ENCODE measurements around the gene LINS1.

Gene LINS1

DNA sequence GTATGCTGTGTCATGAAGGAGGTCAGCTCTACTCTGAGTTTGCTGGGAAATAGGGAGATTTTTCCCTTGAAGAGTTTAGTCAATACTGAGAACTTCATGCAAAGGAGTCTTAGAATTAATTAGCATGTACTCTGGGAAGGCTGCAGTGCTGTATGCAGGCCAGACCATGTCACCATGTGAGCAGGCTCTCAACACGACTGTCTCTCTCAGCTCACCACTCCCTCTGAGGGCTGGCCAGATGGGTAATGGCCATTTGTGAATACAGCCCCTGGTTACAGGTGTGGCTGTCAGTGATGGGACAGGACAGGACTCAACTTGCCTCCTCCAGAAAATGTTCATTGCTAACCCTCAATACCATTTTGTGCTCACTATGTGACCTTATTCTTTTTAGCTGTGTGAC lies 68.1 kb downstream of the LINS1 start:
- H3K9me3 ChIP-seq (ENCODE audit: severe bottlenecking): no peaks in the 10 kb centered on the region
- H3K27ac ChIP-seq: no peak overlapping the region
- no peaks in the 10 kb centered on the region for H3K36me3 ChIP-seq
- TF ChIP-seq, protein P1, sequence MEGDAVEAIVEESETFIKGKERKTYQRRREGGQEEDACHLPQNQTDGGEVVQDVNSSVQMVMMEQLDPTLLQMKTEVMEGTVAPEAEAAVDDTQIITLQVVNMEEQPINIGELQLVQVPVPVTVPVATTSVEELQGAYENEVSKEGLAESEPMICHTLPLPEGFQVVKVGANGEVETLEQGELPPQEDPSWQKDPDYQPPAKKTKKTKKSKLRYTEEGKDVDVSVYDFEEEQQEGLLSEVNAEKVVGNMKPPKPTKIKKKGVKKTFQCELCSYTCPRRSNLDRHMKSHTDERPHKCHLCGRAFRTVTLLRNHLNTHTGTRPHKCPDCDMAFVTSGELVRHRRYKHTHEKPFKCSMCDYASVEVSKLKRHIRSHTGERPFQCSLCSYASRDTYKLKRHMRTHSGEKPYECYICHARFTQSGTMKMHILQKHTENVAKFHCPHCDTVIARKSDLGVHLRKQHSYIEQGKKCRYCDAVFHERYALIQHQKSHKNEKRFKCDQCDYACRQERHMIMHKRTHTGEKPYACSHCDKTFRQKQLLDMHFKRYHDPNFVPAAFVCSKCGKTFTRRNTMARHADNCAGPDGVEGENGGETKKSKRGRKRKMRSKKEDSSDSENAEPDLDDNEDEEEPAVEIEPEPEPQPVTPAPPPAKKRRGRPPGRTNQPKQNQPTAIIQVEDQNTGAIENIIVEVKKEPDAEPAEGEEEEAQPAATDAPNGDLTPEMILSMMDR (IDR thresholded peaks at IDR 0.05; ENCODE audit: low read depth, low read length): no peak
- H3K4me3 ChIP-seq (ENCODE audit: low read depth, low read length): no peak overlapping the region
- no peaks in the 10 kb centered on the region for H3K27me3 ChIP-seq (ENCODE audit: insufficient read depth, low read depth, severe bottlenecking)
- DNase-seq: no peak

DNA sequence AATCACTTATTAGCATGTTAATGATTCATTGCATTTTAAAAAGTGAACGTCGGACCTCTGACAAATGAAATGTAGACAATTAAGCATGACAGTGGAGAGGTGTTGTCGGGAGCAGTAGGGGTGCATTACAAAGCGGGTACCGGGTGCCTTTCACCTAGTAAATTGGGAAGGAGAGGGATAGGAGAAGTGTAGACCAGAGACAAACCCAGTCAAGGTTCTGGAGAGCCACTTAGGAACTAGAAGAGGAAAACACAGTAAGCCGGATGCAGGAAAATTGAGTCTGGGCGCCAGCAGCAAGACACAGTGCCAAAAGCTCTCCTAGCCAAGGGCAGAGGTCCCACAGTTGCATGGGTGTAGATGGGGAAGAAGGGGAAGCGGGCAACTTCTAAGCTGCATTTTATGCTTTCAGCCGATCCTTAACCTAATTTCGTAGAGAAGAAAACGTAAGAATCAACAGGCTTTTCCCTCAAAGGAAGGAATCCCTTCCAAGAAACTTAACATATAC lies 70.1 kb downstream of the LINS1 start:
- H3K27me3 ChIP-seq (ENCODE audit: insufficient read depth, low read depth, severe bottlenecking): no peaks in the 10 kb centered on the region
- H3K9me3 ChIP-seq (ENCODE audit: severe bottlenecking): no peaks in the 10 kb centered on the region
- TF ChIP-seq, protein P1 (IDR thresholded peaks at IDR 0.05; ENCODE audit: low read depth, low read length): no peak
- no peak overlapping the region for H3K27ac ChIP-seq
- H3K36me3 ChIP-seq: no peaks in the 10 kb centered on the region
- no peak overlapping the region for H3K4me3 ChIP-seq (ENCODE audit: low read depth, low read length)
- DNase-seq: no peak

DNA sequence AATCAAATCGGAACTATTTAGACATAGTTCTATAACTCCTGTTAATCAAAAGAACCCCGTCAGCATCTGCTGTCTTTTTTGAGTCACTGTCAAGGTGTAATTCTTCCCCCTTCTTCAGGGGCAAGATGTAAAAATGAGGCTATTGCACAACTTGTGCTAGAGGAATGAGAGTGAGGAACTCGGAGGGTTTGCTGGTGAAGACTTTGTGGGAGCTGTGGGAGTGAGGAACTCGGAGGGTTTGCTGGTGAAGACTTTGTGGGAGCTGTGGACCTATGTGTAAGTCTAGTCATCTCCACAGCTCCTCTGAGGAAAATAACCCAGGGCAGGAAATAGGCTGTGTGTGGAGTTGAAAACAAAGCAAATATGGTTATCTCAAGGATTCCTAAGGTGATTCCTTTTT lies 70.8 kb downstream of the LINS1 start:
- Histone ChIP-seq H3K36me3 (no peaks in the 10 kb centered on the region), H3K4me3 (ENCODE audit: low read depth, low read length) (no peak overlapping the region), H3K27ac (no peak overlapping the region), H3K27me3 (ENCODE audit: insufficient read depth, low read depth, severe bottlenecking) (no peaks in the 10 kb centered on the region), H3K9me3 (ENCODE audit: severe bottlenecking) (no peaks in the 10 kb centered on the region)
- TF ChIP-seq, protein P1 (IDR thresholded peaks at IDR 0.05; ENCODE audit: low read depth, low read length): no peak
- DNase-seq: no peak

DNA sequence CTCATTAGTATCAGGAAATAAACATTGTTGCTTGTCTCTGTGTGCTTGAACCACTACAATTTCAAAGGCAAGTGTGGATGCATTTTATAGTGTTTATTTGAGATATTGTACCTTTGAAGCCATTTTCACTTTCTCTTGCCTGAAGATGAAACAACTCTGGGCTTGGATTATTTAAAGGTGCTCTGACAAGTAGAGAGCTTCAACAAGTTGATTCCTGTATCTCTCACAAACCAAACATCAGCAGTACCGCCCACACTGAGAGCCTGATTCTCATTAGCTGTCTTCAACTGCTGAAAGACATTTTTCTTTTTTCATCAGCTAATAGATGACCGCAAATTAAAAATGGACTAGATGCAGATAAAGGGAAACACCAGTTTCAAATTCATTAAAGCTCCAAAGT lies 72.4 kb downstream of the LINS1 start:
- TF ChIP-seq, protein P1 (IDR thresholded peaks at IDR 0.05; ENCODE audit: low read depth, low read length): no peak
- Histone ChIP-seq H3K9me3 (ENCODE audit: severe bottlenecking) (no peaks in the 10 kb centered on the region), H3K27ac (no peak overlapping the region), H3K27me3 (ENCODE audit: insufficient read depth, low read depth, severe bottlenecking) (no peaks in the 10 kb centered on the region), H3K4me3 (ENCODE audit: low read depth, low read length) (no peak overlapping the region), H3K36me3 (no peaks in the 10 kb centered on the region)
- DNase-seq: no peak

DNA sequence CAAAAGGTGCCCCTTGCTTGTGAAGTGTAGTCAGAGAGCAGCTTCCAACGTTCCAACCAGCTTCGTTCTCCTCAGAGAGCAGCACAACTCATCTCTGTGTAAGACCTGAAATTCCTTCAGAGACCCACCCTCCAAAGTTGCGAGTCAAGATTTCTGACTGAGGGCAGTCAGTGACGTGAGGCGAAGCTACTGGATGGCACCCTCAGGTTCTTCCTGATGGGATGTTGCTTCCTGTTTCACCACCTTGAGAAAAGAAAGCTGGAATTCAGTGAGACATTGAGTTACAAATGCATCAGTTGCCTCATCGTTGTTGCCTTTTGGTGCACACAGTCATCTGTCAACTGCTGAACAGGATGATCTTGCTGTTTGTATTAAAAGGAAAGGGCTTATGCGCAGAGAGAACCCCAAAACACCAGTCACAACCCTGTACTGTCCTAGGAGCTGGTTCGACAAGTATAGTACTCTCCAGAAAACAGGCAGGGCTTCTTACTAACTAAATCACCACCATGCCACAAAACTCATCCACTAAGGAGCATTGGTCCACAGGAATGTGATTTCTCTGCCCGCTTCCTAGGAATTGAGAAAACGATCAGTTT lies 73.1 kb downstream of the LINS1 start, which contains the start of gene CERS3:
CERS3 (minus strand) TSS at position 118 of the 596 bp plus-strand sequence. CDS start 27,101 bp downstream, outside the sequence.
- Histone ChIP-seq H3K9me3 (ENCODE audit: severe bottlenecking) (no peaks in the 10 kb centered on the region), H3K36me3 (no peaks in the 10 kb centered on the region), H3K27me3 (ENCODE audit: insufficient read depth, low read depth, severe bottlenecking) (no peaks in the 10 kb centered on the region), H3K27ac (no peak within 1 kb of the TSS), H3K4me3 (ENCODE audit: low read depth, low read length) (no peak within 1 kb of the TSS)
- TF ChIP-seq, protein P1 (IDR thresholded peaks at IDR 0.05; ENCODE audit: low read depth, low read length): no peak
- DNase-seq: no peak

DNA sequence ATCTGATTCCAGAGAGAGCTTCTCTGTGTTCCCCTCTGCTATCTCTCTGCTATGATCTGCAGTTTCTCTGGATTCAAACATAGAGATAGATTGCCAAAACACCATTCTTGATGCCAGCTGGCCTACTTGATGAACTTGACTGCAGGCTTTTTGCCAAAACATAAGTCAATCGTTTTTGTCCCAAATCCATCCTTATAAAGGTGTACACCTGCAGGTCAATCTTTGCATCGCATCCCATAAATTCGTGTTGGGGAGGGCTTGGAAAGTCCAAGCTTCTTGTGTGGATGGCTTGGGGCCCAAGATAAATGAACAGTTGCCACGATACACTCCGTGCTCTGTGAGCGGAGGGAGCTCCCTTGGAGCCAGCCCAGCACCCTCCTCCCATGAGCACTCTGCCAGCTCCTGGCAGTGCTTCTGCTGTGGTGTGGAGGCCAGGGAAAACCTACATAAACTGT lies 75.9 kb downstream of the LINS1 start:
- Histone ChIP-seq H3K9me3 (ENCODE audit: severe bottlenecking) (no peaks in the 10 kb centered on the region), H3K27me3 (ENCODE audit: insufficient read depth, low read depth, severe bottlenecking) (no peaks in the 10 kb centered on the region), H3K36me3 (no peaks in the 10 kb centered on the region), H3K4me3 (ENCODE audit: low read depth, low read length) (no peak overlapping the region), H3K27ac (no peak overlapping the region)
- DNase-seq: no peak
- TF ChIP-seq, protein P1 (IDR thresholded peaks at IDR 0.05; ENCODE audit: low read depth, low read length): no peak
